SK-N-SH treated with all-trans-retinoic acid at 6 μM for 48 hours (cell line): Measurements from ENCODE around the gene HRG.

Experiments used
- ZFP30 ChIP-seq: fragments of 450-650 bp; formaldehyde crosslinking; IDR thresholded peaks from 2 replicates; pipeline ENCODE4 v1.5.0; 2022; ENCODE audit warnings: mild to moderate bottlenecking, moderate library complexity
- TF ChIP-seq, protein P1 (sequence below): fragments of 250-450 bp; sonication (Bioruptor Pico); IDR thresholded peaks from 2 replicates; pipeline ENCODE4 v1.5.0; 2020; ENCODE audit warnings: mild to moderate bottlenecking, moderate library complexity

DNA sequence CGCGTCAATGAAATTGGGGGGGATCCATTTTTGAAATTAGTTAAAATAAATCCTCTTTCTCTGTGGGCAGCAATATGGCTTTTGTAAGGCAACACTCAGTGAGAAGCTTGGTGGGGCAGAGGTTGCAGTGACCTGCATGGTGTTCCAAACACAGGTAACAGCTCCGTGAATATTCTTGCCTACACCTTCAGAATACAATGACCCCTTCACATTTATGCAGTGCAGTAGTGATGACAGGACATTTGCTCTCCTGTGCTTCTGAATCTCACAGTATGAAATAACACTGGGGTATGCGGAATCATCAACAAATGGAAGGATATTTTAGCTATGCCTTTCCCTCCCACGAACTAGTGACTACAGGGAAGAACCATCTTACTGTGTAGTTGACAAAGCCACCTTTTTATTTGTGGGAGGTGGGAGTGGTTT, 46.0 kb upstream of the HRG start:
- TF ChIP-seq, protein P1, sequence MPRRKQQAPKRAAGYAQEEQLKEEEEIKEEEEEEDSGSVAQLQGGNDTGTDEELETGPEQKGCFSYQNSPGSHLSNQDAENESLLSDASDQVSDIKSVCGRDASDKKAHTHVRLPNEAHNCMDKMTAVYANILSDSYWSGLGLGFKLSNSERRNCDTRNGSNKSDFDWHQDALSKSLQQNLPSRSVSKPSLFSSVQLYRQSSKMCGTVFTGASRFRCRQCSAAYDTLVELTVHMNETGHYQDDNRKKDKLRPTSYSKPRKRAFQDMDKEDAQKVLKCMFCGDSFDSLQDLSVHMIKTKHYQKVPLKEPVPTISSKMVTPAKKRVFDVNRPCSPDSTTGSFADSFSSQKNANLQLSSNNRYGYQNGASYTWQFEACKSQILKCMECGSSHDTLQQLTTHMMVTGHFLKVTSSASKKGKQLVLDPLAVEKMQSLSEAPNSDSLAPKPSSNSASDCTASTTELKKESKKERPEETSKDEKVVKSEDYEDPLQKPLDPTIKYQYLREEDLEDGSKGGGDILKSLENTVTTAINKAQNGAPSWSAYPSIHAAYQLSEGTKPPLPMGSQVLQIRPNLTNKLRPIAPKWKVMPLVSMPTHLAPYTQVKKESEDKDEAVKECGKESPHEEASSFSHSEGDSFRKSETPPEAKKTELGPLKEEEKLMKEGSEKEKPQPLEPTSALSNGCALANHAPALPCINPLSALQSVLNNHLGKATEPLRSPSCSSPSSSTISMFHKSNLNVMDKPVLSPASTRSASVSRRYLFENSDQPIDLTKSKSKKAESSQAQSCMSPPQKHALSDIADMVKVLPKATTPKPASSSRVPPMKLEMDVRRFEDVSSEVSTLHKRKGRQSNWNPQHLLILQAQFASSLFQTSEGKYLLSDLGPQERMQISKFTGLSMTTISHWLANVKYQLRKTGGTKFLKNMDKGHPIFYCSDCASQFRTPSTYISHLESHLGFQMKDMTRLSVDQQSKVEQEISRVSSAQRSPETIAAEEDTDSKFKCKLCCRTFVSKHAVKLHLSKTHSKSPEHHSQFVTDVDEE (CRISPR knock-in tag): no peak
- no peak for TF ChIP-seq ZFP30 (CRISPR knock-in tag)
